Measurements from ENCODE around the gene MYH8.

MYH8 gene

GRCh38 chr17:10421900-10422542 is at the start of gene MYH8:
MYH8 (minus strand) TSS chr17:10421950; CDS start chr17:10420227, 1,723 bp downstream.
- no peak for DNase-seq
- ATAC-seq, result no peak

- ATAC-seq (no peak), DNase-seq (no peak)
Measured at GRCh38 chr17:10469459-10469858, 47.7 kb upstream of the MYH8 start, which contains the start of gene MYH4. MYH4 (minus strand) TSS chr17:10469559; CDS start chr17:10466745, 2,814 bp downstream.

DNA sequence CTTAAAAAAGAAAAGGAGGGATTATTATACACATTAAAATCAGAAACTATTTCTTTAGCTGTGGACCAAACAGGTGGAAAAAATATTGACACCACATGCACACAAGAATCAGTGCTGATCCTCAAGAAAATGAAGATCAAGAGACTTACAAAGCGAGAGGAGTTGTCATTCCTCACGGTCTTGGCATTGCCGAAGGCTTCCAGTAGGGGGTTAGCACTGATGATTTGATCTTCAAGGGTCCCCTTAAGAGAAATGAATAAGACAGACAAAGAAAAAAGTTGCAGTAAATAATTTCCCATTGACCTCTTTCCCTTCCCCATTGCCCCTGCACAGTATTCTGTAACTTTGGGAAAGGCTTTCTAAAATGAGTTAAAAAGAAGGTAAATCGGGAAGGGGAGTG is 41.7 kb upstream of the MYH8 start:
- no peak for ATAC-seq
- DNase-seq, result no peak

- DNase-seq, result no peak
- ATAC-seq, result no peak
Measured at GRCh38 chr17:10460062-10460461, 38.3 kb upstream of the MYH8 start.

DNA sequence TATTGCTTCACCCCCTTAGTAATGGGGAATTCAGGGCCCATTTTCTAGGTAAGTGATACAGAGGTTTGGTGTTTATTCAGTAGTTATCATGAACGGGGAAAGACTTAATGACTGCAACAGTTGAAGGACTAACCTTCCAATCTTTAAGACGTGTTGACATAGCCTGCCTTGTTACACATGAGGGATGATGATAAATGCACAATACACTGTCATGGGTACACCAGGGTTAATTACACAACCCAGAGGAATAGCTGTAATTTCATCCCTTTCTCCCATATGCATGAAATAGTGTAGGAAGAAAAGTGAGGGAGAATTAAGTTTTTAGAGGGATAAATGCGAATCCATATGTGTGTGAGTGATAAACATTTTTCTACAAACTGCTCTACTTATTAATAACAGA is 37.0 kb upstream of the MYH8 start:
- no peak for DNase-seq
- ATAC-seq, result no peak

DNA sequence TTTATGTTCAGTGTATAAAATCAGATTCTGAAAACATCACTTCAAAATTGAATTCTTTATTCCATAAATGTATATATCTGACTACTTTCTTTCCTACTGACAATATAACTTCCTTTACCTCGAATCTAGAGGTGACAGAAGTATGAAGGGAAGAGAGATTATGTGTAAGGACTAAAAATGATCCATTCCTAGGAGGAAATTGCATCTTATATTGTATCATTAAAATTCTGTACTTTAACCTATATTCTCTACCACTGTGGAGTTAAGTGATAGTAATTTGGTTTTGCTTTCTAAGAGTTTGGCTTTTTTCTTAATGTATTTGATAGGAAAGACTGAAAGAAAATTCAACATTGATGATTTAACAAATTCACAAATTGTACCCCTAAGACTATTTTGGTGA is 36.2 kb upstream of the MYH8 start:
- ATAC-seq, result no peak

DNA sequence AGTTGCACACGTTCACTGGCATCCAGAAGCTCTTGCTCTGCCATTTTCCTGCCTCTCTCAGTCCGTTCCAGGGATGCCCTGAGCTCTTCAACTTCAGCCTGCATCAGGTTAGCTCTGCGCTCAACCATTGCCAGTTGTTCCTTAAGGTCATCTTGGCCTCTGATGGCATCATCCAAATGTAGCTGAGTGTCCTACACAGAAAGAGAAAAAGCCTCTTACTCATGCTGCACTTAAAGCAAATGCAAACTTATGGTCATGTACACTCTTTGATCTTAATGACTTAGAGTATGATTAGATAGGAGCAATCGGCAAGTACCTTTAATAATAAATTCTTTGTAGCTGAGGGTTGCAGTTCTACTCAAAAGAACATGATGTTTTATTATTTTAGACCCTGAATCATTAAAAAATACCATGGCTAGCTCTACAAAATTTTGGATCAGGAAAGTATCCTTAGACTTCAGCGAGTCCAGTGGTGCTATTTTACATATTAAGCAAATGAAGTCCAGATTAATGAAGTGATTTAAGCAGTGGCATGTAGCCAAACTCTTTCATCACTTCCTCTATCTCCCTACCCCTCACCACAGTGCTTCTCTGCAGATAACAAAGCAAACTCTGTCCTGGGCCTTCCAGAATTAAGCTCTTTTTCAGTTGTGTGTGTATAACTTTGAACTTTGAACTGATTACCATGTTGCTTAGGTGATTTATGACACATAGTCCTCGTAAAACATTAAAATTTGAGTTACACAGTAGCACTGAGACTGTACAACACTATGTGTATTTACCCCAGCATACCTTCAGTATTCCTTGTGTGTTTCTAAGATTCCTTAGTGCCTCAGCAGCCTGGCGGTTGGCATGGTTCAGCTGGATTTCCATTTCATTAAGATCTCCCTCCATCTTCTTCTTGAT is 25.5 kb upstream of the MYH8 start:
- no peak for ATAC-seq
- DNase-seq, result no peak

More for the DNA sequence above, 36.2 kb upstream of the MYH8 start:
- DNase-seq, result no peak

GRCh38 chr17:10439816-10440215 is 18.1 kb upstream of the MYH8 start:
- no peak for ATAC-seq

GRCh38 chr17:10435096-10435495 is 13.3 kb upstream of the MYH8 start:
- DNase-seq (no peak), ATAC-seq (no peak)

More at GRCh38 chr17:10439816-10440215, 18.1 kb upstream of the MYH8 start:
- no peak for DNase-seq

- no peak for ATAC-seq
- DNase-seq, result no peak
Measured at GRCh38 chr17:10429421-10430045, 7.8 kb upstream of the MYH8 start.

DNA sequence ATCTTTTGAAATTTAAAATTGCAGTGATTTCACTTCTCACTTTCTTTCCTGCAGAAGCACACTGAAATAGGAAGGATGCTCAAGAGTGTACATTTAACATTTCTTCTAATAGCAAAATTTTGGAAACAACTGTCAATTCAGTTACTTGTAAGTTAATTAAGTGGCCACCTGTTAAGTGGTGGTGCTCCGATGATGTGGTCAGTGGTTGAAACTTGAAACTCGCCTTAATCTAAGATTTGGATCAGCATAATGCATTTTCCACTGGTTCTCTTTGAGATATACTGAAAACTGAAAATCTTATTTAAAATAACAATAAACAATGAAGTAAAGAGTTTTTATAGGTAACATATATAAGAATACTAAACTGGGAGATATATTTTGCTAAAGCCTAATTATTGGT is 7.0 kb upstream of the MYH8 start:
- DNase-seq, result no peak
- no peak for ATAC-seq

- DNase-seq, result no peak
- ATAC-seq, result no peak
Measured at GRCh38 chr17:10421211-10421610, 539 bp downstream of the MYH8 start.

DNA sequence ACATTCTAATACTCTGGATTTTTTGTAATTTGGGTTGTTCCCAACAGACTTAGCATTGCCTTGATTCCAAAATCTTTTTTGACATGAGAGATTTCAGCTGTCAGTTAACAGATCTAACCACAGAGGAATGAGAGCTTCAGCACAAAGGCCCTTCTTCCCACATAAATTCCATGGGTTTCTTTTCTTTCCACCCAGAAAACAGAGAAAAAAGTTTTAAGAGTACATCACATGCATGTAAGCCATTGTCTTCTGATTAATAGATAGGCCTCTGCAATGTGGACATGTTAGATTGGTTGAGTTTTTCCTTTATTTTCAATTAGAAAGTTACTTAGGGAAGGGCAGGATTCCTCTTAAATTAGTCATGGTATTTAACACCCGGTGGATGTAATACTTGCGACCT is 939 bp downstream of the MYH8 start:
- no peak for ATAC-seq

DNA sequence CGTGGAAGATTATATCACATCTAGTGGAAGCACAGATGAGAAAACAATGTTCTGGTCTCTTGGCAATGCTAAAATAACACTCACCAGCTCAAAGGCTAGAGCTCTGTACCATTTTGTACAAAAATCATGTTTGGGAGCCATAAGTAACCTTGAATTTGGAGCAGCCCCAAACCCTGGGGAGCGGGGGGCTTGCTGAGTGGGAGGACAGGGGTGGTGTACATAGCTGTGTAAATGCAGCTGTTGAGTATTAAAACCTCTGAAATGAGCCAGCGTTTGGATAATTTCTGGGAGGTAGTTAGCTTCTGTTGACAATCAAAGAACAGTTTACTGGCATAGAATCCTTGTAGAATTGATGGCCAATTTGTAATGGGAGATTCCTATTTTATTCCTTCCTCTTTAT is 4.3 kb downstream of the MYH8 start:
- DNase-seq, result no peak
- no peak for ATAC-seq

More for the DNA sequence above, 939 bp downstream of the MYH8 start:
- DNase-seq, result no peak

DNA sequence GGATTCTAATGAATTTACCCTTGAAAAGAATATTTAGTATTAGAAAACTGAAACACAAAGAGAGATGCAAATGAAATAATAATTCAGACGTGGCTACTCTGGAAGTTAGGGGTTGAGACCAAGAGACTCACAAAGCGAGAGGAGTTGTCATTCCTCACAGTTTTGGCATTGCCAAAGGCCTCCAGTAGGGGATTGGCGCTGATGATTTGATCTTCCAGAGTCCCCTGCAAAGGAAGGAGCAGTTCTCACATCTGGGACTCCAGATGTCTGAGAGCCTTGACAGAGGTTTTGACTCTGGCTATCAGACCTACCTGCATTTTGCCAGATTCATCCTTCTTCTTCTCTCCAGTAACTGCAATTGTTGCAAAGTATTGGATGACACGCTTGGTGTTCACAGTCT is 6.6 kb downstream of the MYH8 start:
- ATAC-seq, result no peak
- no peak for DNase-seq

- ATAC-seq (no peak), DNase-seq (no peak)
Measured at GRCh38 chr17:10403589-10403988, 18.2 kb downstream of the MYH8 start.

- no peak for DNase-seq
- no peak for ATAC-seq
Measured at GRCh38 chr17:10398352-10398751, 23.4 kb downstream of the MYH8 start.

- no peak for DNase-seq
Measured at GRCh38 chr17:10396524-10397163, 25.1 kb downstream of the MYH8 start.

DNA sequence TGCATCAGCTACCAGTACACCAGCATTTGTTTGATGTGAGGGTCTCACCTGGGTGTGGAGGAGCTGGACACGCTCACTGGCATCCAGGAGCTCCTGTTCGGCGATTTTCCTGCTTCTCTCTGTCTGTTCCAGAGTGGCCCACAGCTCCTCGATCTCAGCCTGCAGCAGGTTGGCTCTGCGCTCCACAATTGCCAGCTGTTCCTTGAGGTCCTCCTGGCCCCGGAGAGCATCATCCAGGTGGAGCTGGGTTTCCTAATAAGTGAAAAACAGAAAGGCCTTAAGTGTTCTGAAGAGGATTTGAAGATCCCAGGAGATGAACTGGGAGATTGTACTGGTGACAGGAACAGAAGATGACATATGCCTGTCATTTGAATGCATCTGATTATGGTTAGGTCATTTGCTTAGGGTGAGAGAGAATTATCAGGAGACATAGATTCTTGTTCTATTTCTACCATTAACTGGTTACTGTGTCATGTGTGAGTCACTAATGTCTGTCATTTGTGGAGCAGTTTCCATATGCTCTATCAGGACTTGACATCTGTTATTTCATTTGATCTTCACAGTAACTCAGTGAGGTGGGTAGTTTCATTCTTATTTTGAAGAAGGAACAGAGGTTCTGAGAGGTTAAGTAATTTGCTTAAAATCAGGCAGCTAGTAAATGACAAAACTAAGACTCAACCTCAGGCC is 27.4 kb downstream of the MYH8 start:
- ATAC-seq, result no peak
- no peak for DNase-seq

More at GRCh38 chr17:10396524-10397163, 25.1 kb downstream of the MYH8 start:
- ATAC-seq, result no peak

GRCh38 chr17:10392880-10393279 is 28.9 kb downstream of the MYH8 start:
- DNase-seq (no peak), ATAC-seq (no peak)

DNA sequence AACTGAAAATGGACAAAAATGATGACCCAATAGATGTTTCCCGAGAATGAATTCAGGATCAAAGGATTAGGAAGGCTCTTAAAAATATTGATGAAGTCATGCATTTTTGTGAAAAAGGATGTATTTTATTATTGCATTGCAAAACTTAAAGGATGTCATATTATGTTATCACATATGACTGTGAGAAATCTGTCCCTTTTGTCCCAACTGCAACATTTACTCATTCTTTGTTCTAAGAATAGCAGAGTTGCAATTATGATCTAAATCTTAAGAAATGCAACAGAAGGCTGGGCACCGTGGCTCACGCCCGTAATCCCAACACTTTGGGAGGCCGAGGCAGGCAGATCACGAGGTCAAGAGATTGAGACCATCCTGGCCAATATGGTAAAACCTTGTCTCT is 35.9 kb downstream of the MYH8 start:
- DNase-seq (no peak), ATAC-seq (no peak)

GRCh38 chr17:10384175-10384574 is 37.6 kb downstream of the MYH8 start:
- ATAC-seq, result no peak

More at GRCh38 chr17:10384175-10384574, 37.6 kb downstream of the MYH8 start:
- no peak for DNase-seq
